Nucleus accumbens (tissue), 56 donors: ENCODE results near the gene FABP6.

Experiments
- DNase-seq, 56 donors: peaks; one replicate each; lab custom pipeline; 2025; lab: John Stamatoyannopoulos, UW

FABP6 gene

GRCh38 chr5:160260006-160260775, 30.9 kb downstream of the FABP6 start:
- no peak for DNase-seq

- no peak for DNase-seq
Measured at GRCh38 chr5:160260881-160261815, 31.8 kb downstream of the FABP6 start.

GRCh38 chr5:160262151-160263074, 33.1 kb downstream of the FABP6 start:
- DNase-seq: no peak

- DNase-seq: no peak
Measured at GRCh38 chr5:160263326-160263855, 34.1 kb downstream of the FABP6 start.

- DNase-seq: no peak
Measured at GRCh38 chr5:160266044-160266443, 36.7 kb downstream of the FABP6 start.

GRCh38 chr5:160266752-160267345, 37.5 kb downstream of the FABP6 start:
- no peak for DNase-seq

GRCh38 chr5:160268121-160268520, 38.8 kb downstream of the FABP6 start:
- no peak for DNase-seq

- peak in 38 of 56 donors; percentile 3 to 71 (median 28) for DNase-seq
Measured at GRCh38 chr5:160269017-160269416, 39.7 kb downstream of the FABP6 start.

GRCh38 chr5:160270704-160271103, 41.4 kb downstream of the FABP6 start:
- no peak for DNase-seq

- DNase-seq: no peak
Measured at GRCh38 chr5:160271396-160271795, 42.1 kb downstream of the FABP6 start.

GRCh38 chr5:160271836-160272235, 42.5 kb downstream of the FABP6 start:
- DNase-seq: no peak

GRCh38 chr5:160272264-160272663, 43.0 kb downstream of the FABP6 start:
- DNase-seq: no peak

- no peak for DNase-seq
Measured at GRCh38 chr5:160272889-160273288, 43.6 kb downstream of the FABP6 start.

- no peak for DNase-seq
Measured at GRCh38 chr5:160274483-160274931, 45.2 kb downstream of the FABP6 start.

- no peak for DNase-seq
Measured at GRCh38 chr5:160278343-160278742, 49.0 kb downstream of the FABP6 start.

GRCh38 chr5:160280384-160281095, 51.2 kb downstream of the FABP6 start:
- DNase-seq: no peak

- no peak for DNase-seq
Measured at GRCh38 chr5:160281275-160281674, 52.0 kb downstream of the FABP6 start.

- DNase-seq: no peak
Measured at GRCh38 chr5:160284291-160284873, 55.1 kb downstream of the FABP6 start.

GRCh38 chr5:160285316-160285715, 56.0 kb downstream of the FABP6 start:
- no peak for DNase-seq
